Measurements from ENCODE around the gene PNO1. TPM values are rescaled to one million over a fixed set of nuclear protein-coding genes. Genes with fewer than 3 reads are reported as not detected.

The PNO1 gene
- total and polyA plus RNA-seq, 7 experiments from 2014 or later: 11.0 to 31.0 (median 17.7) TPM

GRCh38 chr2:68119504-68119903, 38.2 kb upstream of the PNO1 start:
- ATAC-seq (no peak), DNase-seq (no peak)
- H3K9me3 Mint-ChIP-seq: no peaks in the 10 kb centered on the region
- POLR2A ChIA-PET: no interaction called here
- Histone ChIP-seq H3K27ac (ENCODE audit: low read depth, low read length) (no peak overlapping the region), H3K9me3 (ENCODE audit: control insufficient read depth in 2 of 3, low read length in 3 of 3) (no peaks in the 10 kb centered on the region), H3K27me3 (ENCODE audit: control insufficient read depth in 2 of 2, insufficient read depth in 2 of 2, low read length in 2 of 2) (no peaks in the 10 kb centered on the region), H3K4me1 (ENCODE audit: control insufficient read depth in 2 of 2, insufficient read depth in 2 of 2, low read length in 2 of 2) (no peaks in the 10 kb centered on the region), H3K4me3 (ENCODE audit: low read length) (no peak overlapping the region), H3K36me3 (ENCODE audit: control insufficient read depth in 2 of 3, insufficient read depth in 3 of 3, low read length in 3 of 3) (no peaks in the 10 kb centered on the region)
- H3K4me3 Mint-ChIP-seq: no peak overlapping the region
- H3K36me3 Mint-ChIP-seq: peaks cover 0 to 5% (median 0%) of the 10 kb centered on the region in 5 donors
- intact Hi-C loops (cut with micrococcal nuclease): no loop called here
- peaks cover 0 to 20% (median 5%) of the 10 kb centered on the region in 7 donors for H3K4me1 Mint-ChIP-seq
- H3K27ac Mint-ChIP-seq: peak overlapping the region in 1 of 9 donors; percentile 22
- peaks cover 0 to 11% (median 0%) of the 10 kb centered on the region in 5 donors for H3K27me3 Mint-ChIP-seq
- CTCF ChIA-PET: interaction anchor here (1.1 kb wide), 1 partner anchor 166 kb away, joined by 6 read pairs; no protein-coding TSS in a partner anchor

GRCh38 chr2:68121873-68122679, 35.6 kb upstream of the PNO1 start:
- Mint-ChIP-seq H3K36me3 (no peaks in the 10 kb centered on the region), H3K27ac (peak overlapping the region in 2 of 9 donors; percentile 31 to 57), H3K4me1 (peaks cover 0 to 20% (median 5%) of the 10 kb centered on the region in 7 donors), H3K9me3 (peaks cover 0 to 3% (median 0%) of the 10 kb centered on the region in 11 donors), H3K27me3 (peaks cover 0 to 6% (median 0%) of the 10 kb centered on the region in 5 donors), H3K4me3 (peak overlapping the region in 3 of 10 donors; percentile 31 to 69 (median 47))
- intact Hi-C loops (cut with micrococcal nuclease): loop anchor here (1.0 to 2.0 kb wide), 9 partner anchors 35 to 319 kb away; partner anchors contain the start of gene PNO1 (in 1 of the 2)
- no peak overlapping the region for H3K27ac ChIP-seq (ENCODE audit: low read depth, low read length)
- ATAC-seq (peak; percentile 78), DNase-seq (peak; percentile 46 to 76 (median 58))
- no peaks in the 10 kb centered on the region for H3K4me1 ChIP-seq (ENCODE audit: control insufficient read depth in 2 of 2, insufficient read depth in 2 of 2, low read length in 2 of 2)
- H3K27me3 ChIP-seq (ENCODE audit: control insufficient read depth in 2 of 2, insufficient read depth in 2 of 2, low read length in 2 of 2): no peaks in the 10 kb centered on the region
- POLR2A ChIA-PET: interaction anchor here (0.7 kb wide), 1 partner anchor 133 kb away, joined by 3 read pairs; no protein-coding TSS in a partner anchor
- CTCF ChIA-PET: interaction anchor here (0.6 to 2.9 kb wide), 20 partner anchors 10 to 319 kb away, joined by 3 to 38 read pairs (median 4); partner anchors contain the start of genes C1D and PNO1
- no peaks in the 10 kb centered on the region for H3K9me3 ChIP-seq (ENCODE audit: control insufficient read depth in 2 of 3, low read length in 3 of 3)
- no peak overlapping the region for H3K4me3 ChIP-seq (ENCODE audit: low read length)
- no peaks in the 10 kb centered on the region for H3K36me3 ChIP-seq (ENCODE audit: control insufficient read depth in 2 of 3, insufficient read depth in 3 of 3, low read length in 3 of 3)

- Histone ChIP-seq H3K27ac (ENCODE audit: low read depth, low read length) (no peak overlapping the region), H3K36me3 (ENCODE audit: control insufficient read depth in 2 of 3, insufficient read depth in 3 of 3, low read length in 3 of 3) (no peaks in the 10 kb centered on the region), H3K4me1 (ENCODE audit: control insufficient read depth in 2 of 2, insufficient read depth in 2 of 2, low read length in 2 of 2) (no peaks in the 10 kb centered on the region), H3K9me3 (ENCODE audit: control insufficient read depth in 2 of 3, low read length in 3 of 3) (no peaks in the 10 kb centered on the region), H3K4me3 (ENCODE audit: low read length) (no peak overlapping the region), H3K27me3 (ENCODE audit: control insufficient read depth in 2 of 2, insufficient read depth in 2 of 2, low read length in 2 of 2) (no peaks in the 10 kb centered on the region)
- H3K27me3 Mint-ChIP-seq: peaks cover 0 to 6% (median 0%) of the 10 kb centered on the region in 5 donors
- peaks cover 0 to 3% (median 0%) of the 10 kb centered on the region in 11 donors for H3K9me3 Mint-ChIP-seq
- peaks cover 0 to 1% (median 0%) of the 10 kb centered on the region in 5 donors for H3K36me3 Mint-ChIP-seq
- peak overlapping the region in 2 of 9 donors; percentile 31 to 57 for H3K27ac Mint-ChIP-seq
- no peak for DNase-seq
- no peak for ATAC-seq
- H3K4me1 Mint-ChIP-seq: peaks cover 0 to 20% (median 5%) of the 10 kb centered on the region in 7 donors
- intact Hi-C loops (cut with micrococcal nuclease): loop anchor here (1.0 to 2.0 kb wide), 9 partner anchors 34 to 319 kb away; partner anchors contain the start of gene PNO1 (in 1 of the 2)
- H3K4me3 Mint-ChIP-seq: peak overlapping the region in 3 of 10 donors; percentile 31 to 69 (median 47)
- ChIA-PET CTCF (interaction anchor here (0.7 to 2.9 kb wide), 18 partner anchors 10 to 319 kb away, joined by 3 to 38 read pairs (median 4); partner anchors contain the start of gene C1D), POLR2A (no interaction called here)
Measured at GRCh38 chr2:68122680-68122964, 35.1 kb upstream of the PNO1 start.

- intact Hi-C loops (cut with micrococcal nuclease): no loop called here
- no peak overlapping the region for H3K27ac Mint-ChIP-seq
- H3K9me3 ChIP-seq (ENCODE audit: control insufficient read depth in 2 of 3, low read length in 3 of 3): no peaks in the 10 kb centered on the region
- H3K27me3 ChIP-seq (ENCODE audit: control insufficient read depth in 2 of 2, insufficient read depth in 2 of 2, low read length in 2 of 2): no peaks in the 10 kb centered on the region
- no peak overlapping the region for H3K4me3 ChIP-seq (ENCODE audit: low read length)
- no peak for ATAC-seq
- H3K4me3 Mint-ChIP-seq: no peak overlapping the region
- no peaks in the 10 kb centered on the region for H3K4me1 ChIP-seq (ENCODE audit: control insufficient read depth in 2 of 2, insufficient read depth in 2 of 2, low read length in 2 of 2)
- peaks cover 0 to 3% (median 0%) of the 10 kb centered on the region in 11 donors for H3K9me3 Mint-ChIP-seq
- CTCF ChIA-PET: interaction anchor here (1.0 to 2.9 kb wide), 3 partner anchors 62 to 168 kb away, joined by 3 to 38 read pairs (median 3); no protein-coding TSS in a partner anchor
- H3K4me1 Mint-ChIP-seq: peaks cover 0 to 20% (median 5%) of the 10 kb centered on the region in 7 donors
- no peaks in the 10 kb centered on the region for H3K36me3 ChIP-seq (ENCODE audit: control insufficient read depth in 2 of 3, insufficient read depth in 3 of 3, low read length in 3 of 3)
- H3K27ac ChIP-seq (ENCODE audit: low read depth, low read length): no peak overlapping the region
- POLR2A ChIA-PET: no interaction called here
- no peak for DNase-seq
- peaks cover 0 to 5% (median 0%) of the 10 kb centered on the region in 5 donors for H3K36me3 Mint-ChIP-seq
- H3K27me3 Mint-ChIP-seq: peaks cover 0 to 6% (median 0%) of the 10 kb centered on the region in 5 donors
Measured at GRCh38 chr2:68124321-68124720, 33.4 kb upstream of the PNO1 start.

- ChIA-PET POLR2A (no interaction called here), CTCF (interaction anchor here (0.7 kb wide), 2 partner anchors 31 to 54 kb away, joined by 3 to 4 read pairs; no protein-coding TSS in a partner anchor)
- intact Hi-C loops (cut with micrococcal nuclease): no loop called here
- Histone ChIP-seq H3K27me3 (ENCODE audit: control insufficient read depth in 2 of 2, insufficient read depth in 2 of 2, low read length in 2 of 2) (no peaks in the 10 kb centered on the region), H3K36me3 (ENCODE audit: control insufficient read depth in 2 of 3, insufficient read depth in 3 of 3, low read length in 3 of 3) (no peaks in the 10 kb centered on the region), H3K4me3 (ENCODE audit: low read length) (no peak overlapping the region), H3K27ac (ENCODE audit: low read depth, low read length) (no peak overlapping the region), H3K9me3 (ENCODE audit: control insufficient read depth in 2 of 3, low read length in 3 of 3) (no peaks in the 10 kb centered on the region), H3K4me1 (ENCODE audit: control insufficient read depth in 2 of 2, insufficient read depth in 2 of 2, low read length in 2 of 2) (no peaks in the 10 kb centered on the region)
- Mint-ChIP-seq H3K4me3 (no peak overlapping the region), H3K4me1 (peaks cover 0 to 18% (median 5%) of the 10 kb centered on the region in 7 donors), H3K36me3 (peaks cover 0 to 9% (median 4%) of the 10 kb centered on the region in 5 donors), H3K27me3 (peaks cover 0 to 5% (median 0%) of the 10 kb centered on the region in 5 donors), H3K9me3 (peaks cover 0 to 3% (median 0%) of the 10 kb centered on the region in 11 donors), H3K27ac (no peak overlapping the region)
- ATAC-seq (no peak), DNase-seq (no peak)
Measured at GRCh38 chr2:68125821-68126220, 31.9 kb upstream of the PNO1 start.

GRCh38 chr2:68126561-68126960, 31.1 kb upstream of the PNO1 start:
- ChIA-PET CTCF (interaction anchor here (0.7 to 1.3 kb wide), 2 partner anchors 156 to 1694 kb away, joined by 3 read pairs; no protein-coding TSS in a partner anchor), POLR2A (no interaction called here)
- DNase-seq (no peak), ATAC-seq (no peak)
- Mint-ChIP-seq H3K36me3 (peaks cover 0 to 13% (median 4%) of the 10 kb centered on the region in 5 donors), H3K4me3 (no peak overlapping the region), H3K9me3 (peaks cover 0 to 3% (median 0%) of the 10 kb centered on the region in 11 donors), H3K27ac (no peak overlapping the region), H3K27me3 (no peaks in the 10 kb centered on the region), H3K4me1 (peaks cover 0 to 10% (median 4%) of the 10 kb centered on the region in 7 donors)
- no peaks in the 10 kb centered on the region for H3K9me3 ChIP-seq (ENCODE audit: control insufficient read depth in 2 of 3, low read length in 3 of 3)
- intact Hi-C loops (cut with micrococcal nuclease): no loop called here
- H3K4me1 ChIP-seq (ENCODE audit: control insufficient read depth in 2 of 2, insufficient read depth in 2 of 2, low read length in 2 of 2): no peaks in the 10 kb centered on the region
- H3K27ac ChIP-seq (ENCODE audit: low read depth, low read length): no peak overlapping the region
- H3K27me3 ChIP-seq (ENCODE audit: control insufficient read depth in 2 of 2, insufficient read depth in 2 of 2, low read length in 2 of 2): no peaks in the 10 kb centered on the region
- H3K36me3 ChIP-seq (ENCODE audit: control insufficient read depth in 2 of 3, insufficient read depth in 3 of 3, low read length in 3 of 3): no peaks in the 10 kb centered on the region
- no peak overlapping the region for H3K4me3 ChIP-seq (ENCODE audit: low read length)

Measured in naive thymus-derived CD4-positive, alpha-beta T cell (primary cell).